IPS-15b (cell line): Measurements from ENCODE around the gene RGS12.
A peak's percentile ranks its signal among the peaks of the same experiment; 100 is the strongest.

ENCODE experiments used
- H3K27me3 ChIP-seq: one replicate; pipeline ENCODE4 v1.6.1; 2013; ENCODE audit warnings: low read length; ENCODE audit not compliant: control insufficient read depth, insufficient read depth
- H3K36me3 ChIP-seq: one replicate; pipeline ENCODE4 v1.6.1; 2013; ENCODE audit warnings: low read length; ENCODE audit not compliant: control insufficient read depth, insufficient read depth
- H3K4me1 ChIP-seq: one replicate; pipeline ENCODE4 v1.6.1; 2013; ENCODE audit warnings: mild to moderate bottlenecking, low read length; ENCODE audit not compliant: control insufficient read depth, insufficient read depth
- H3K4me3 ChIP-seq: one replicate; pipeline ENCODE4 v1.5.1; 2013; ENCODE audit warnings: low read depth, low read length
- H3K9ac ChIP-seq: one replicate; pipeline ENCODE4 v1.6.1; 2013; ENCODE audit warnings: low read depth, mild to moderate bottlenecking, low read length
- H3K9me3 ChIP-seq: one replicate; pipeline ENCODE4 v1.6.1; 2013; ENCODE audit warnings: mild to moderate bottlenecking, low read length; ENCODE audit not compliant: control insufficient read depth, insufficient read depth

The RGS12 gene

GRCh38 chr4:3292571-3293400, at the start of gene RGS12:
RGS12 (plus strand) TSS chr4:3293021; CDS start chr4:3316171, 23,150 bp downstream.
- Histone ChIP-seq H3K4me3 (peak within 1 kb of the TSS; percentile 75), H3K9ac (peak within 1 kb of the TSS; percentile 68), H3K36me3 (no peaks in the 10 kb centered on the region), H3K4me1 (no peaks in the 10 kb centered on the region), H3K27me3 (peaks cover 3% of the 10 kb centered on the region), H3K9me3 (no peaks in the 10 kb centered on the region)

GRCh38 chr4:3243136-3243780, 49.6 kb upstream of the RGS12 start:
- H3K27me3 ChIP-seq, result no peaks in the 10 kb centered on the region
- no peaks in the 10 kb centered on the region for H3K4me1 ChIP-seq
- peaks cover 35% of the 10 kb centered on the region for H3K36me3 ChIP-seq
- no peak overlapping the region for H3K4me3 ChIP-seq
- no peak overlapping the region for H3K9ac ChIP-seq
- no peaks in the 10 kb centered on the region for H3K9me3 ChIP-seq

GRCh38 chr4:3244002-3244401, 48.8 kb upstream of the RGS12 start:
- Histone ChIP-seq H3K4me3 (no peak overlapping the region), H3K36me3 (peaks cover 32% of the 10 kb centered on the region), H3K9me3 (no peaks in the 10 kb centered on the region), H3K27me3 (no peaks in the 10 kb centered on the region), H3K4me1 (no peaks in the 10 kb centered on the region), H3K9ac (no peak overlapping the region)

- Histone ChIP-seq H3K4me1 (no peaks in the 10 kb centered on the region), H3K9ac (no peak overlapping the region), H3K36me3 (peaks cover 25% of the 10 kb centered on the region), H3K27me3 (no peaks in the 10 kb centered on the region), H3K9me3 (no peaks in the 10 kb centered on the region), H3K4me3 (no peak overlapping the region)
These were observed 48.1 kb upstream of the RGS12 start for GRCh38 chr4:3244747-3245146.

GRCh38 chr4:3245676-3246075, 47.1 kb upstream of the RGS12 start:
- H3K4me1 ChIP-seq, result no peaks in the 10 kb centered on the region
- H3K4me3 ChIP-seq, result no peak overlapping the region
- no peak overlapping the region for H3K9ac ChIP-seq
- H3K27me3 ChIP-seq, result no peaks in the 10 kb centered on the region
- peaks cover 17% of the 10 kb centered on the region for H3K36me3 ChIP-seq
- H3K9me3 ChIP-seq, result no peaks in the 10 kb centered on the region

- Histone ChIP-seq H3K9ac (no peak overlapping the region), H3K4me1 (no peaks in the 10 kb centered on the region), H3K27me3 (no peaks in the 10 kb centered on the region), H3K9me3 (no peaks in the 10 kb centered on the region), H3K36me3 (peaks cover 7% of the 10 kb centered on the region), H3K4me3 (no peak overlapping the region)
These were observed 46.1 kb upstream of the RGS12 start for GRCh38 chr4:3246458-3247398.

- H3K36me3 ChIP-seq, result peaks cover 8% of the 10 kb centered on the region
- H3K9ac ChIP-seq, result no peak overlapping the region
- H3K9me3 ChIP-seq, result no peaks in the 10 kb centered on the region
- H3K4me3 ChIP-seq, result no peak overlapping the region
- H3K4me1 ChIP-seq, result no peaks in the 10 kb centered on the region
- no peaks in the 10 kb centered on the region for H3K27me3 ChIP-seq
These were observed 45.2 kb upstream of the RGS12 start for GRCh38 chr4:3247399-3248177.

- peaks cover 8% of the 10 kb centered on the region for H3K36me3 ChIP-seq
- H3K4me3 ChIP-seq, result no peak overlapping the region
- no peaks in the 10 kb centered on the region for H3K4me1 ChIP-seq
These were observed 44.7 kb upstream of the RGS12 start for GRCh38 chr4:3248178-3248480.

GRCh38 chr4:3248811-3249661, 43.8 kb upstream of the RGS12 start, which contains the start of gene MSANTD1:
MSANTD1 (plus strand) TSS chr4:3249159; CDS start chr4:3249223, 64 bp downstream.
- no peak within 1 kb of the TSS for H3K9ac ChIP-seq
- H3K4me1 ChIP-seq, result no peaks in the 10 kb centered on the region
- H3K27me3 ChIP-seq, result no peaks in the 10 kb centered on the region
- no peaks in the 10 kb centered on the region for H3K9me3 ChIP-seq
- no peak within 1 kb of the TSS for H3K4me3 ChIP-seq
- H3K36me3 ChIP-seq, result peaks cover 6% of the 10 kb centered on the region

More at GRCh38 chr4:3248178-3248480, 44.7 kb upstream of the RGS12 start:
- no peaks in the 10 kb centered on the region for H3K27me3 ChIP-seq
- no peaks in the 10 kb centered on the region for H3K9me3 ChIP-seq
- H3K9ac ChIP-seq, result no peak overlapping the region

- Histone ChIP-seq H3K4me1 (no peaks in the 10 kb centered on the region), H3K9ac (no peak overlapping the region), H3K36me3 (peaks cover 2% of the 10 kb centered on the region), H3K4me3 (no peak overlapping the region), H3K27me3 (no peaks in the 10 kb centered on the region), H3K9me3 (no peaks in the 10 kb centered on the region)
These were observed 42.9 kb upstream of the RGS12 start for GRCh38 chr4:3249711-3250437.
